GM18520 (cell line): ENCODE data around the gene KPNA1.

Experiments used
- ATAC-seq: cut with Tn5 transposase; IDR thresholded peaks from one replicate; pipeline ENCODE4 v1.9.1; 2021; ENCODE audit not compliant: unreplicated experiment

The KPNA1 gene

GRCh38 chr3:122416966-122417365 is 97.8 kb downstream of the KPNA1 start:
- no peak for ATAC-seq

GRCh38 chr3:122415762-122416654 is 98.7 kb downstream of the KPNA1 start, which contains the start of gene WDR5B:
Gene WDR5B, minus strand, starts transcription at chr3:122416062. Its CDS starts 534 bp downstream, at chr3:122415528.
- ATAC-seq = peak; percentile 79

- peak; percentile 20 for ATAC-seq
These were observed 99.5 kb downstream of the KPNA1 start for GRCh38 chr3:122415104-122415744.

- ATAC-seq = no peak
These were observed 100.3 kb downstream of the KPNA1 start for GRCh38 chr3:122414391-122414790.

GRCh38 chr3:122410639-122411038 is 104.1 kb downstream of the KPNA1 start:
- ATAC-seq = no peak

GRCh38 chr3:122410111-122410510 is 104.6 kb downstream of the KPNA1 start:
- ATAC-seq = no peak

- no peak for ATAC-seq
These were observed 105.3 kb downstream of the KPNA1 start for GRCh38 chr3:122409446-122409845.

- no peak for ATAC-seq
These were observed 106.8 kb downstream of the KPNA1 start for GRCh38 chr3:122407946-122408345.

- peak; percentile 32 for ATAC-seq
These were observed 108.5 kb downstream of the KPNA1 start for GRCh38 chr3:122406198-122406597.

GRCh38 chr3:122405015-122405414 is 109.7 kb downstream of the KPNA1 start:
- no peak for ATAC-seq

GRCh38 chr3:122403489-122403888 is 111.2 kb downstream of the KPNA1 start:
- ATAC-seq = no peak

GRCh38 chr3:122398920-122399319 is 115.8 kb downstream of the KPNA1 start:
- ATAC-seq = no peak

- no peak for ATAC-seq
These were observed 117.5 kb downstream of the KPNA1 start for GRCh38 chr3:122397201-122397600.

GRCh38 chr3:122396511-122396910 is 118.2 kb downstream of the KPNA1 start:
- ATAC-seq = no peak

- ATAC-seq = no peak
These were observed 119.2 kb downstream of the KPNA1 start for GRCh38 chr3:122395582-122395981.

- ATAC-seq = no peak
These were observed 120.6 kb downstream of the KPNA1 start for GRCh38 chr3:122394173-122394572.

GRCh38 chr3:122392868-122393844 is 121.6 kb downstream of the KPNA1 start:
- no peak for ATAC-seq

- ATAC-seq = no peak
These were observed 122.9 kb downstream of the KPNA1 start for GRCh38 chr3:122391681-122392446.

GRCh38 chr3:122390665-122391064 is 124.1 kb downstream of the KPNA1 start:
- no peak for ATAC-seq

GRCh38 chr3:122389892-122390291 is 124.8 kb downstream of the KPNA1 start:
- ATAC-seq = no peak
